Calu3 (cell line): ENCODE results near the gene PTTG1. TPM values are rescaled to one million over a fixed set of nuclear protein-coding genes. Genes with fewer than 3 reads are reported as not detected.

ENCODE experiments used
- BruUV-seq: library from RNA; stranded (reverse); fragments of 400-500 nt; replicated peaks from 2 replicates; lab custom pipeline; 2021; lab: Mats Ljungman, UMichigan
- CTCF ChIA-PET: fragments of 300-600 bp; sonication (Branson Sonifier 250); formaldehyde crosslinking; loops from one replicate; lab custom pipeline; 2022; ENCODE audit warnings: antibody characterized with exemption; lab: Charles Lee
- DNase-seq: peaks from one replicate; pipeline ENCODE4 v3.0.0; 2022
- H3K27ac Mint-ChIP-seq: one replicate; pipeline ENCODE4 v1.8.0; 2022; ENCODE audit warnings: mixed read lengths; ENCODE audit not compliant: unreplicated experiment
- H3K27me3 Mint-ChIP-seq: one replicate; pipeline ENCODE4 v1.8.0; 2022; ENCODE audit warnings: mixed read lengths; ENCODE audit not compliant: unreplicated experiment
- H3K36me3 Mint-ChIP-seq: one replicate; pipeline ENCODE4 v1.8.0; 2022; ENCODE audit warnings: mild to moderate bottlenecking, moderate library complexity, mixed read lengths; ENCODE audit not compliant: insufficient read depth, unreplicated experiment
- H3K4me1 Mint-ChIP-seq: one replicate; pipeline ENCODE4 v1.8.0; 2022; ENCODE audit warnings: mild to moderate bottlenecking, low read depth, mixed read lengths; ENCODE audit not compliant: unreplicated experiment
- H3K4me3 Mint-ChIP-seq: one replicate; pipeline ENCODE4 v1.8.0; 2022; ENCODE audit warnings: mild to moderate bottlenecking, low read depth, moderate library complexity, mixed read lengths; ENCODE audit not compliant: unreplicated experiment
- H3K9me3 Mint-ChIP-seq: one replicate; pipeline ENCODE4 v1.8.0; 2022; ENCODE audit warnings: low read depth, mixed read lengths; ENCODE audit not compliant: unreplicated experiment
- intact Hi-C: fragments of 100-400 bp; cut with micrococcal nuclease; formaldehyde crosslinking; loops from one replicate; pipeline ENCODE4 v1.10.0; 2022; ENCODE audit not compliant: unreplicated experiment
- total RNA-seq: library from RNA; stranded (reverse); gene quantifications from 2 replicates; pipeline ENCODE4 v1.2.3, GENCODE V29; 2022
- TF ChIP-seq, protein P1 (sequence below): fragments of 200-600 bp; IDR thresholded peaks from one replicate; pipeline ENCODE4 v1.8.0; 2022; ENCODE audit warnings: antibody characterized with exemption; ENCODE audit not compliant: unreplicated experiment

The PTTG1 gene
- total RNA-seq, 1 experiment from 2014 or later = 184 TPM

DNA sequence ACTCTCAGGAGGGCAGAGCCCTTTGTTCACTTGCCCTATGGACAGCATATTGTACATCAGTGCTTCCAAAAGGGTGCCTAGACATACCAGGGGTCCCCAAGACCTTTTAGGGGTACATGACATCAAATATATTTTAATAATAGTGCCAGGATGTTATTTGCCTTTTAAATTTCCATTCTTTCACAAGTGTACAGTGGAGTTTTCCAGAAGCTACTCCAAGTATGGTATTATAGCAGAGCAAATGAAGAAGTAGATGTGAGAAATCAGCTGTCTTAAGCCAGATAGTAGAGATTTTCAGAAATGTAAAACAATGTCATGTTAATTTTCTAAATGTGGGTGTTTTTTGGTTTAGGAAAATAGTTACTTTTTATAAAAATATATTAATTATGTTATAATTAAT is 15.6 kb downstream of the PTTG1 start:
- no TSS peak for BruUV-seq
- CTCF ChIA-PET = interaction anchor here (2.3 to 2.8 kb wide), 2 partner anchors 22 to 27 kb away, joined by 15 to 25 read pairs; no protein-coding TSS in a partner anchor

DNA sequence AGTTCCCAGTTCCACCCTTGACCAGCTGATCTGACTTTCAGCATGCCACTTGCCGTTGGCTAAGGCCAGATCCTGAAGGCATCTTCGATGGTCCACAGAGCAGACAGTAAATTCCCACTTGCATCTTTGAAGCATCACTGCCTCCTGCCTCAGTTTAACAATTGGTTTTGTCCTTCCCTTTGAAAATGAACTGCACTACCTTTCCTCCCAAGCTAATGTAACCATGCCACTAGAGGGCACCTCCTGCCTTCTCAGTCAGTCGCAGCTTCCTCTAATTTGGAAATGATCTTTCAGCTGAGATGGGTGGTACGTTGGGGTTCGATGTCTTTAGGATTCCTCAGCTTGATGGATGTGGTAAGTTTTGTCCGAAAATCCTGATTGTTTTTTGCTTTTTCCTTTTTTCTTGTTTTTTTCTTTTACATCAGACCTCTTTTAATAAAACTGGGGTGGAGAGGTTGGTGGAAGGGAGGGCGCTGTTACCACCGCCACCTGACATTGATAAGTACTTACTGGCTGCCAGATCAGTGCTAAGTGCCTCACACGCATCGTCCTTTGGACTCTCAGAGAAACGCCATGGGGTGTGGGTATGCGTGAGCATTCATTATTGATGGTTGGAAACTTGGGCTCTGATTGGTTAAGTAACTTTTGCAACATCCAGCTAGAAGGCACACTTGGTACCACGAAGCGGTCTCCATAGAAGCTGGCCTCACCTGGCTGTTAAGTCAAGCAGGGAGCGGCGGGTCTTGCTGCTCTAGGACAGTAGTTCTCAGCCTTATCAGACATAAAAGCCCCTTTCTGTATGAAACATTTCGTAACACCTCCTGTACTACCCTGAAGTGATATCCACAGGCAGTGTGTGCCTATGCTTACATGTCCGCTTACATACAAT is 16.9 kb downstream of the PTTG1 start:
- no TSS peak for BruUV-seq
- intact Hi-C loops = loop anchor here (1.0 to 10.0 kb wide), 7 partner anchors 22 to 349 kb away; no protein-coding TSS in a partner anchor
- DNase-seq = peak; percentile 74
- H3K4me1 Mint-ChIP-seq = peaks cover 32% of the 10 kb centered on the region
- CTCF ChIA-PET = interaction anchor here (0.5 to 3.0 kb wide), 23 partner anchors 17 to 1865 kb away, joined by 3 to 51 read pairs (median 4); partner anchors contain the start of genes FAM200C, PTTG1 and SLU7
- H3K36me3 Mint-ChIP-seq = peaks cover 3% of the 10 kb centered on the region
- peaks cover 17% of the 10 kb centered on the region for H3K27me3 Mint-ChIP-seq
- peak overlapping the region; percentile 64 for H3K4me3 Mint-ChIP-seq
- no peaks in the 10 kb centered on the region for H3K9me3 Mint-ChIP-seq
- TF ChIP-seq, protein P1, sequence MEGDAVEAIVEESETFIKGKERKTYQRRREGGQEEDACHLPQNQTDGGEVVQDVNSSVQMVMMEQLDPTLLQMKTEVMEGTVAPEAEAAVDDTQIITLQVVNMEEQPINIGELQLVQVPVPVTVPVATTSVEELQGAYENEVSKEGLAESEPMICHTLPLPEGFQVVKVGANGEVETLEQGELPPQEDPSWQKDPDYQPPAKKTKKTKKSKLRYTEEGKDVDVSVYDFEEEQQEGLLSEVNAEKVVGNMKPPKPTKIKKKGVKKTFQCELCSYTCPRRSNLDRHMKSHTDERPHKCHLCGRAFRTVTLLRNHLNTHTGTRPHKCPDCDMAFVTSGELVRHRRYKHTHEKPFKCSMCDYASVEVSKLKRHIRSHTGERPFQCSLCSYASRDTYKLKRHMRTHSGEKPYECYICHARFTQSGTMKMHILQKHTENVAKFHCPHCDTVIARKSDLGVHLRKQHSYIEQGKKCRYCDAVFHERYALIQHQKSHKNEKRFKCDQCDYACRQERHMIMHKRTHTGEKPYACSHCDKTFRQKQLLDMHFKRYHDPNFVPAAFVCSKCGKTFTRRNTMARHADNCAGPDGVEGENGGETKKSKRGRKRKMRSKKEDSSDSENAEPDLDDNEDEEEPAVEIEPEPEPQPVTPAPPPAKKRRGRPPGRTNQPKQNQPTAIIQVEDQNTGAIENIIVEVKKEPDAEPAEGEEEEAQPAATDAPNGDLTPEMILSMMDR = peak; percentile 90
- H3K27ac Mint-ChIP-seq = peak overlapping the region; percentile 35

More for the DNA sequence above, 15.6 kb downstream of the PTTG1 start:
- Mint-ChIP-seq H3K4me3 (no peak overlapping the region), H3K4me1 (peaks cover 32% of the 10 kb centered on the region), H3K36me3 (peaks cover 3% of the 10 kb centered on the region), H3K27me3 (peaks cover 17% of the 10 kb centered on the region), H3K9me3 (no peaks in the 10 kb centered on the region), H3K27ac (no peak overlapping the region)
- TF ChIP-seq, protein P1 = no peak
- intact Hi-C loops = loop anchor here (5.0 to 10.0 kb wide), 2 partner anchors 50 to 198 kb away; no protein-coding TSS in a partner anchor
- no peak for DNase-seq

DNA sequence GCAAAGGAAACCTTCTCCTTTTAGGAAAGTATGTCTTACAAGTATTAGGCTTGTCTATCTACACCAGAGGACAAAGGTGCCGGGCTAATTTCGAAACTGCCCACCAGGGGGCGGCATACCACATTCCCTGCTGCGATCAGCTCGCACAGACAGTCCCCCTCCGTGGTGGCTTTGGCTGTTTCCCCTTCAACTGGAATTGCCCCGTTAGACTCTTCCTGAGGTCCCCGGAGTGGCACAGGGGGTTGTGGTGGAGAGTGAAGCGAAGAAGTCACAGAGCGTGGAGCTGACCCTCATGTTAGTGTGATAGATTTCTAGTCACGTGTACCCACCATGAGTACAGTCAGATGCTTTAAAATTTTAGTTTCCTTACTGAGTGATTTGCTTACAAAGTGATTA is 17.5 kb downstream of the PTTG1 start:
- peak; percentile 95 for DNase-seq
- no peaks in the 10 kb centered on the region for H3K9me3 Mint-ChIP-seq
- TF ChIP-seq, protein P1 = peak; percentile 92
- BruUV-seq = no TSS peak
- H3K4me3 Mint-ChIP-seq = peak overlapping the region; percentile 64
- H3K27me3 Mint-ChIP-seq = peaks cover 17% of the 10 kb centered on the region
- H3K36me3 Mint-ChIP-seq = peaks cover 2% of the 10 kb centered on the region
- H3K4me1 Mint-ChIP-seq = peaks cover 29% of the 10 kb centered on the region
- CTCF ChIA-PET = interaction anchor here (0.5 to 3.0 kb wide), 20 partner anchors 16 to 1864 kb away, joined by 3 to 51 read pairs (median 5); partner anchors contain the start of genes FAM200C, PTTG1 and SLU7
- H3K27ac Mint-ChIP-seq = no peak overlapping the region
- intact Hi-C loops = loop anchor here (1.0 to 10.0 kb wide), 4 partner anchors 21 to 196 kb away; no protein-coding TSS in a partner anchor

DNA sequence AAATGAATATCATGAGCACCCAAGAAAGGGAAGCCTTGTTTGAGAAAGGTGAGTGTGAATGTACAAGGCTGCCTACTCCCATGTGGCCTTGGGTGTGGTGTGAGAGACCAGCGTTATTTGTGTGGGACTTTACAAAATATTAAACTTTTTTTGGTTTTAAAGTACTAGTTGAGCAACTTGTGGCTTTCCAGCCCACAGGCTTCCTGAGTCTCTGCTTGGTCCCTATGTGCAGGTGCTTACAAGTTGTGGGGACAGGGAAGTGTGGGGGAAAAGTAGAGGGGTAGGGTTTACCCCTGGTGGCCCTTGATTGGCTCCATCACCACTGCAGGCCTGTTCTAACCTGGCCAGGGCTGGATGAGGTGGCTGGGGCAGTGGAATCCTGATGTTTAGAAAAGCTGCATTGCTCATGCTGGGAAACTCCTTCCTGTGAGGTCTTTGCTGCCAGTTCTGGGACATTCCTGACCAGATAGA is 19.7 kb downstream of the PTTG1 start:
- H3K36me3 Mint-ChIP-seq = no peaks in the 10 kb centered on the region
- peaks cover 2% of the 10 kb centered on the region for H3K27me3 Mint-ChIP-seq
- H3K4me1 Mint-ChIP-seq = peaks cover 25% of the 10 kb centered on the region
- no peaks in the 10 kb centered on the region for H3K9me3 Mint-ChIP-seq
- no peak overlapping the region for H3K4me3 Mint-ChIP-seq
- intact Hi-C loops = no loop called here
- H3K27ac Mint-ChIP-seq = no peak overlapping the region
- CTCF ChIA-PET = interaction anchor here (0.6 to 1.8 kb wide), 3 partner anchors 18 to 26 kb away, joined by 3 to 8 read pairs (median 7); partner anchors contain the start of gene SLU7
- TF ChIP-seq, protein P1 = no peak
- no peak for DNase-seq
- no TSS peak for BruUV-seq
